Trophoblast cell (in vitro differentiated cells and primary cell): Measurements from ENCODE around the gene MAGEA9B.
"Not testable (repeated sequence)": the region's sequence is repeated elsewhere in the genome, so short reads cannot be mapped to it uniquely, and the experiment has no call there.

ENCODE experiments used
- DNase-seq, 2 donors: peaks; one replicate each; pipeline ENCODE4 v3.0.0-alpha.2; 2016
- H2AFZ ChIP-seq: 2 replicates; pipeline ENCODE4 v1.6.1; 2013; ENCODE audit warnings: low read length, moderate library complexity, mild to moderate bottlenecking; ENCODE audit not compliant: insufficient read depth, poor library complexity
- H2AK5ac ChIP-seq: 2 replicates; pipeline ENCODE4 v1.6.1; 2013; ENCODE audit warnings: mild to moderate bottlenecking, low read length
- H2BK120ac ChIP-seq: 2 replicates; pipeline ENCODE4 v1.6.1; 2013; ENCODE audit warnings: low read length, mild to moderate bottlenecking, moderate library complexity; ENCODE audit not compliant: insufficient read depth, poor library complexity
- H2BK12ac ChIP-seq: 2 replicates; pipeline ENCODE4 v1.6.1; 2013; ENCODE audit warnings: mild to moderate bottlenecking, low read length, moderate library complexity
- H2BK5ac ChIP-seq: 2 replicates; pipeline ENCODE4 v1.6.1; 2013; ENCODE audit warnings: low read length, low read depth, moderate library complexity, mild to moderate bottlenecking; ENCODE audit not compliant: poor library complexity
- H3K14ac ChIP-seq: 2 replicates; pipeline ENCODE4 v1.6.1; 2013; ENCODE audit warnings: mild to moderate bottlenecking, low read length
- H3K18ac ChIP-seq: 2 replicates; pipeline ENCODE4 v1.6.1; 2013; ENCODE audit warnings: mild to moderate bottlenecking, low read length
- H3K23ac ChIP-seq: 2 replicates; pipeline ENCODE4 v1.6.1; 2013; ENCODE audit warnings: low read length
- H3K27ac ChIP-seq: 2 replicates; pipeline ENCODE4 v1.5.1; 2013; ENCODE audit warnings: low read depth, mild to moderate bottlenecking, inconsistent platforms, low read length, moderate library complexity
- H3K27me3 ChIP-seq: 2 replicates; pipeline ENCODE4 v1.6.1; 2013; ENCODE audit warnings: inconsistent platforms, mild to moderate bottlenecking, low read length, moderate library complexity; ENCODE audit not compliant: insufficient read depth
- H3K36me3 ChIP-seq, 2 experiments: 1 replicate in 1 of 2; 2 replicates in 1 of 2; pipeline ENCODE4 v1.6.1; 2013; ENCODE audit warnings: low read length in 2 of 2, mild to moderate bottlenecking in 2 of 2, moderate library complexity in 1 of 2; ENCODE audit not compliant: insufficient read depth in 2 of 2, control insufficient read depth in 1 of 2
- H3K4ac ChIP-seq: 2 replicates; pipeline ENCODE4 v1.6.1; 2013; ENCODE audit warnings: low read depth, mild to moderate bottlenecking, low read length, moderate library complexity
- H3K4me1 ChIP-seq, 2 experiments: 1 replicate in 1 of 2; 2 replicates in 1 of 2; pipeline ENCODE4 v1.6.1; 2013; ENCODE audit warnings: low read length in 2 of 2, mild to moderate bottlenecking in 2 of 2, moderate library complexity in 1 of 2; ENCODE audit not compliant: insufficient read depth in 2 of 2, control insufficient read depth in 1 of 2
- H3K4me2 ChIP-seq: 2 replicates; pipeline ENCODE4 v1.6.1; 2013; ENCODE audit warnings: inconsistent platforms, mild to moderate bottlenecking, low read length, moderate library complexity
- H3K4me3 ChIP-seq: 2 replicates; pipeline ENCODE4 v1.5.1; 2013; ENCODE audit warnings: mild to moderate bottlenecking, low read depth, low read length, inconsistent platforms
- H3K79me1 ChIP-seq: one replicate; pipeline ENCODE4 v1.6.1; 2013; ENCODE audit warnings: low read length
- H3K79me2 ChIP-seq: 2 replicates; pipeline ENCODE4 v1.6.1; 2013; ENCODE audit warnings: low read length, mild to moderate bottlenecking; ENCODE audit not compliant: control insufficient read depth, insufficient read depth, poor library complexity
- H3K9ac ChIP-seq: 2 replicates; pipeline ENCODE4 v1.6.1; 2013; ENCODE audit warnings: mild to moderate bottlenecking, low read length
- H3K9me3 ChIP-seq: 2 replicates; pipeline ENCODE4 v1.6.1; 2013; ENCODE audit warnings: low read depth, mild to moderate bottlenecking, control low read depth, inconsistent platforms, low read length; ENCODE audit not compliant: insufficient read depth
- H4K12ac ChIP-seq: 2 replicates; pipeline ENCODE4 v1.6.1; 2013; ENCODE audit warnings: low read depth, mild to moderate bottlenecking, low read length, moderate library complexity
- H4K8ac ChIP-seq: 2 replicates; pipeline ENCODE4 v1.6.1; 2013; ENCODE audit warnings: low read depth, mild to moderate bottlenecking, low read length, moderate library complexity
- H4K91ac ChIP-seq: one replicate; pipeline ENCODE4 v1.6.1; 2013; ENCODE audit warnings: low read depth, mild to moderate bottlenecking, low read length, moderate library complexity
- WGBS: extraction: QIAGEN DNeasy Blood & Tissue Kit; methylation state at CpG from one replicate; pipeline ENCODE4 v1.1.7; 2013; ENCODE audit warnings: missing lambda C conversion rate; ENCODE audit not compliant: insufficient read length, insufficient coverage; ENCODE audit errors: extremely low coverage; 5-methylcytosine and 5-hydroxymethylcytosine counted together

Gene MAGEA9B

DNA sequence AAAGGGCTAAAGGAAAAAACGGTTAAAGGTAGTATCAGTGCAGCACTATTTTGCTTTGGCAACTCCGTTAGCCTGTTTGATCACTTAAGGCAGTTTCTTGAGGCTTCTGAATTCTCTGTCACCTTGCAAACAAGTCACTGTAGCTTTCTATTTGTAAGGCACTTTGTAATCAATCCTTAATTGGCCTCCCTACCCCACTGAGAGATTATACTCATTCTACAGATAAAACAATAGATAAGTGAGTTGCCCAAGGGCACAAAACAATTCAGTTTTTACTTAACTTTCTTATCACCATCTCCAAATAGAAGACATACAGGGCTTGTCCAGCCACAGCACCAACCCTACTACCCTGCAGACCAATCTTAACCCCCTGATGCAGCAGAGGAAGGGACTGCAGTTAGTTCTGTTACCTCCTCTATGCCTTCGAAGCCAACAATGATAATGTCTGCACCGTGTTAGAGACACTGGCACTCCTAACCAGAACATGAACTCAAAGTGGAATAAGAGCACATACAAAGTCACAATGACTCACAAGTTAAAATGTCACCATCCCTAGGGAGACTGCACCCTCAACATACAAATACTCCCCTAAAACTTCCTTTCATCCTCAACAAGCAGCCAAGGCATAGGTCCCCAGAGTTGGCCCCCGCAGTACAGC lies 42.6 kb upstream of the MAGEA9B start:
- Histone ChIP-seq H3K4me3 (no peak overlapping the region), H4K12ac (no peak overlapping the region), H3K4ac (no peak overlapping the region), H2BK12ac (no peak overlapping the region), H3K4me1 (peaks cover 0 to 2% of the 10 kb centered on the region in 2 experiments), H4K91ac (no peak overlapping the region), H2AFZ (no peak overlapping the region), H4K8ac (no peak overlapping the region), H3K14ac (no peak overlapping the region), H2BK5ac (no peak overlapping the region), H3K4me2 (no peak overlapping the region), H3K27ac (no peak overlapping the region), H3K9me3 (no peaks in the 10 kb centered on the region), H2AK5ac (no peak overlapping the region), H3K79me2 (no peaks in the 10 kb centered on the region), H3K79me1 (peaks cover 3% of the 10 kb centered on the region), H3K23ac (no peak overlapping the region), H3K18ac (no peak overlapping the region), H2BK120ac (no peak overlapping the region), H3K27me3 (no peaks in the 10 kb centered on the region), H3K9ac (no peak overlapping the region), H3K36me3 (no peaks in the 10 kb centered on the region)
- no peak for DNase-seq
- WGBS: no CpG with 5 or more reads among the region's 5 CpGs

DNA sequence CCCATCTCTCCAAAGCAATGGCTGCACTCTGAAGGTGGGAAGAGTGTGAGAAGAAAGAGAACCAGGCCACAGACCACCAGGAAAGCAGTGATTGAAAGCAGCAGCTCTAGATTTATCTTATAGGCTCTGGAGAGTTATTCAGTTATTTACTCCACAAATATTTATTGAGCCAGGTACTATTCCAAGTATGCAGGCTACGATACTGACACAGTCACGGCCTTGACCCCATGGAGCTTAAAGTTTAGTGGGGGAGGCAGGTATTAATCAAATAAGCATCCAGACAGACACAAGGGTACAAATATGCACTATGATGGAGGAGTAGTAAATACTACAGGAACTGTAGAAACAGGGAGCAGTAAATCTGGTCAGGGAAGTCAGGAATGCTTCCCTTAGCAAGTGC lies 41.5 kb upstream of the MAGEA9B start:
- peaks cover 3% of the 10 kb centered on the region for H3K79me1 ChIP-seq

DNA sequence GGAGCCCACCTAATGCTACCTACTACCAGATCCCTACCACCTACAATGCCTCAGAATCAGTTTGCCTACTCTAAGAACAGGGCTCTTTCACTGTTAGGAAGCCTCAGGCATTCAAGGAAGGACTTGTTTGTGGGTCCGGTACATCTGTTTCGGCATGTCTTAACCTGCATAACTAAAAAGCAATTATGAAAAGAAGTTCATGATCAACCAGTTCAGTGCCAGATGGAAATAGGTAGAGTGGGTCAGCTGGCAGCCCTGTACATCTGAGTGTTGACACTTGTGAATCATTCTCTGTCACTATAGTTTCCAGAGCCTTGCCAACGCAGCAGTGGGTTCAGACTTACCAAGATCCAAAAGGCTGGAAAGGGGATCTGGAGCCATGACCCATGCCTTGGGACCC lies 41.0 kb upstream of the MAGEA9B start:
- Histone ChIP-seq H3K9ac (no peak overlapping the region), H4K12ac (no peak overlapping the region), H3K4me2 (no peak overlapping the region), H2BK5ac (no peak overlapping the region), H3K36me3 (no peaks in the 10 kb centered on the region), H3K27ac (no peak overlapping the region), H3K18ac (no peak overlapping the region), H2BK12ac (no peak overlapping the region), H2AFZ (no peak overlapping the region), H3K4me1 (peaks cover 0 to 2% of the 10 kb centered on the region in 2 experiments), H3K4me3 (no peak overlapping the region), H3K14ac (no peak overlapping the region), H3K4ac (no peak overlapping the region), H2BK120ac (no peak overlapping the region), H3K79me1 (peaks cover 3% of the 10 kb centered on the region), H4K8ac (no peak overlapping the region), H3K79me2 (no peaks in the 10 kb centered on the region), H3K27me3 (no peaks in the 10 kb centered on the region), H3K23ac (no peak overlapping the region), H3K9me3 (no peaks in the 10 kb centered on the region), H4K91ac (no peak overlapping the region), H2AK5ac (no peak overlapping the region)
- no CpG with 5 or more reads among the region's 3 CpGs for WGBS
- DNase-seq: no peak

More for the DNA sequence above, 41.5 kb upstream of the MAGEA9B start:
- no peak overlapping the region for H2BK120ac ChIP-seq
- H3K9ac ChIP-seq: no peak overlapping the region
- H3K4me3 ChIP-seq: no peak overlapping the region
- H4K8ac ChIP-seq: no peak overlapping the region
- no peaks in the 10 kb centered on the region for H3K79me2 ChIP-seq
- peaks cover 0 to 2% of the 10 kb centered on the region in 2 experiments for H3K4me1 ChIP-seq
- H4K91ac ChIP-seq: no peak overlapping the region
- no peak overlapping the region for H3K23ac ChIP-seq
- no peaks in the 10 kb centered on the region for H3K9me3 ChIP-seq
- no peak overlapping the region for H3K14ac ChIP-seq
- no peak overlapping the region for H3K18ac ChIP-seq
- no peak overlapping the region for H2BK5ac ChIP-seq
- H3K4me2 ChIP-seq: no peak overlapping the region
- H3K27me3 ChIP-seq: no peaks in the 10 kb centered on the region
- DNase-seq: no peak
- H3K36me3 ChIP-seq: no peaks in the 10 kb centered on the region
- H3K27ac ChIP-seq: no peak overlapping the region
- no peak overlapping the region for H2BK12ac ChIP-seq
- no peak overlapping the region for H2AFZ ChIP-seq
- H4K12ac ChIP-seq: no peak overlapping the region
- H2AK5ac ChIP-seq: no peak overlapping the region
- no CpG with 5 or more reads among the region's 2 CpGs for WGBS
- H3K4ac ChIP-seq: no peak overlapping the region

DNA sequence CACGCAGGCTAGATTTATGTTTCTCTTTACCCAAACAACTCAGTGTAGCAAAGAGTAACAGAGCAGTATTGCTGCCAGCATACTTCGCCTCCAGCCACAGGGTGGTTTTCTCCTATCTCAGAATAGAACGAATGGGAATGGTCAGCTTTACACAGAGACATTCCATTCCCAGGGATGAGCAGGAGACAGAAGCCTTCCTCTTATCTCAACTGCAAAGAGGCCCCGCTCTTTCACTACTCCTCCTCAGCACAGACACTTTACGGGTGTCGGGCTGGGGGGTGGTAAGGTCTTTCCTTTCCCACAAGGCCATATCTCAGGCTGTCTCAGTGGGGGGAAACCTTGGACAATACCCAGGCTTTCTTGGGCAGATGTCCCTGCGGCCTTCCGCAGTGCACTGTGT lies 39.6 kb upstream of the MAGEA9B start:
- not testable (repeated sequence) for H4K91ac ChIP-seq, H3K79me2 ChIP-seq, H3K36me3 ChIP-seq, H3K4me3 ChIP-seq, H3K23ac ChIP-seq, DNase-seq, H3K27ac ChIP-seq, H3K14ac ChIP-seq, H3K9ac ChIP-seq, H3K27me3 ChIP-seq, H2BK5ac ChIP-seq, H2BK12ac ChIP-seq, H4K8ac ChIP-seq, H2BK120ac ChIP-seq, H3K9me3 ChIP-seq, H3K4me1 ChIP-seq, H4K12ac ChIP-seq, H3K4me2 ChIP-seq, H3K4ac ChIP-seq, H2AK5ac ChIP-seq, H3K18ac ChIP-seq, H2AFZ ChIP-seq, H3K79me1 ChIP-seq
- no CpG with 5 or more reads among the region's 8 CpGs for WGBS
